Caco-2 (cell line): Measurements from ENCODE around the gene LRP1B. TPM values are rescaled to one million over a fixed set of nuclear protein-coding genes. Genes with fewer than 3 reads are reported as not detected.

Experiments used
- BruUV-seq: library from RNA; stranded (reverse); fragments of 400-500 nt; replicated peaks from 2 replicates; lab custom pipeline; 2021; lab: Mats Ljungman, UMichigan
- CTCF ChIA-PET: fragments of 300-600 bp; sonication (Branson Sonifier 250); formaldehyde crosslinking; loops from one replicate; lab custom pipeline; 2022; ENCODE audit warnings: antibody characterized with exemption; lab: Charles Lee
- POLR2A ChIA-PET: fragments of 300-600 bp; sonication (Branson Sonifier 250); formaldehyde crosslinking; loops from one replicate; lab custom pipeline; 2022; ENCODE audit warnings: antibody characterized with exemption; lab: Charles Lee
- DNase-seq, 2 experiments: peaks; one replicate each; pipeline versions ENCODE4 v3.0.0 to v3.0.0-alpha.2; 2020 to 2022
- H3K27me3 ChIP-seq: replicated peaks from 2 replicates; pipeline ENCODE4 v1.6.0; 2011; ENCODE audit warnings: low read length; ENCODE audit not compliant: control insufficient read depth, insufficient read depth
- H3K36me3 ChIP-seq: 2 replicates; pipeline ENCODE4 v1.5.1; 2011; ENCODE audit warnings: low read length; ENCODE audit not compliant: control insufficient read depth, insufficient read depth
- H3K4me1 ChIP-seq: fragments of 250-450 bp; sonication (Bioruptor Pico); 2 replicates; pipeline ENCODE4 v1.5.1; 2020; ENCODE audit warnings: mild to moderate bottlenecking
- H3K4me3 ChIP-seq: 2 replicates; pipeline ENCODE4 v1.5.1; 2011; ENCODE audit warnings: low read depth, mild to moderate bottlenecking, control low read depth, low read length
- H3K9me3 ChIP-seq: fragments of 250-450 bp; sonication (Bioruptor Pico); 2 replicates; pipeline ENCODE4 v1.5.1; 2020; ENCODE audit warnings: mild to moderate bottlenecking, moderate library complexity
- H3K27ac Mint-ChIP-seq: one replicate; pipeline ENCODE4 v1.8.0; 2022; ENCODE audit warnings: mixed read lengths; ENCODE audit not compliant: unreplicated experiment
- H3K27me3 Mint-ChIP-seq: one replicate; pipeline ENCODE4 v1.8.0; 2022; ENCODE audit warnings: mixed read lengths; ENCODE audit not compliant: insufficient read depth, unreplicated experiment
- H3K36me3 Mint-ChIP-seq: one replicate; pipeline ENCODE4 v1.8.0; 2022; ENCODE audit warnings: mild to moderate bottlenecking, mixed read lengths; ENCODE audit not compliant: insufficient read depth, unreplicated experiment
- H3K4me1 Mint-ChIP-seq: one replicate; pipeline ENCODE4 v1.8.0; 2022; ENCODE audit warnings: low read depth, mixed read lengths; ENCODE audit not compliant: unreplicated experiment
- H3K4me3 Mint-ChIP-seq: one replicate; pipeline ENCODE4 v1.8.0; 2022; ENCODE audit warnings: mild to moderate bottlenecking, moderate library complexity, mixed read lengths; ENCODE audit not compliant: unreplicated experiment
- H3K9me3 Mint-ChIP-seq: one replicate; pipeline ENCODE4 v1.8.0; 2022; ENCODE audit warnings: mixed read lengths; ENCODE audit not compliant: unreplicated experiment
- intact Hi-C: fragments of 100-400 bp; cut with micrococcal nuclease; formaldehyde crosslinking; loops from one replicate; pipeline ENCODE4 v1.10.0; 2022; ENCODE audit not compliant: unreplicated experiment
- total RNA-seq: library from RNA; stranded (reverse); gene quantifications from 2 replicates; pipeline ENCODE4 v1.2.3, GENCODE V29; 2022
- TF ChIP-seq, protein P1 (sequence below), 2 experiments: fragments of 200-600 bp in 1 of 2; IDR thresholded peaks; 1 replicate in 1 of 2; 2 replicates in 1 of 2; pipeline versions ENCODE4 v1.5.1 to v1.8.0; 2011 to 2022; ENCODE audit warnings: antibody characterized with exemption in 1 of 2, control low read depth in 1 of 2, inconsistent platforms in 1 of 2, low read depth in 1 of 2, low read length in 1 of 2, mild to moderate bottlenecking in 1 of 2, moderate library complexity in 1 of 2; ENCODE audit not compliant: insufficient read depth in 1 of 2, severe bottlenecking in 1 of 2, unreplicated experiment in 1 of 2

LRP1B gene
- total RNA-seq, 1 experiment from 2014 or later = not detected

DNA sequence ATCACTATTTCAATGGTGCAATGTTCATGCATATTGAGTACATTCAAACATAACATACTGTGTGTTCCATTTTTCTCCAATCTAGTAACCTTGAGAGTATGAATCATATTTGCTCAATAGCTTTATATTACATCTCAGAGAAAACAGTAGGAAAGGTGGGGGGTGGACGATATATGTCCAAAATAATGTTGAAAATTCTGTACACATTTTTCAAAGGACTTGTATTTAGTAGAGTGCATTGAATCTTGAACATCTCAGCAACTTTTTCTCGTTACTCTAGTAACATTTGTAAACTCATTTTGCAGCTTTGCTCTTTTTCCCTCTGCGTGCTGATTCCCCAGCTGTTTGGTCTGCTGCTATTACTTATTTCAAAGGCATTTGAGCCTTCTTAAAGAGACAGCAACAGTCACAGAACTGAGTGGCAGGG lies 1487.0 kb downstream of the LRP1B start:
- no TSS peak for BruUV-seq
- no peaks in the 10 kb centered on the region for H3K9me3 Mint-ChIP-seq
- intact Hi-C loops = no loop called here
- TF ChIP-seq, protein P1, sequence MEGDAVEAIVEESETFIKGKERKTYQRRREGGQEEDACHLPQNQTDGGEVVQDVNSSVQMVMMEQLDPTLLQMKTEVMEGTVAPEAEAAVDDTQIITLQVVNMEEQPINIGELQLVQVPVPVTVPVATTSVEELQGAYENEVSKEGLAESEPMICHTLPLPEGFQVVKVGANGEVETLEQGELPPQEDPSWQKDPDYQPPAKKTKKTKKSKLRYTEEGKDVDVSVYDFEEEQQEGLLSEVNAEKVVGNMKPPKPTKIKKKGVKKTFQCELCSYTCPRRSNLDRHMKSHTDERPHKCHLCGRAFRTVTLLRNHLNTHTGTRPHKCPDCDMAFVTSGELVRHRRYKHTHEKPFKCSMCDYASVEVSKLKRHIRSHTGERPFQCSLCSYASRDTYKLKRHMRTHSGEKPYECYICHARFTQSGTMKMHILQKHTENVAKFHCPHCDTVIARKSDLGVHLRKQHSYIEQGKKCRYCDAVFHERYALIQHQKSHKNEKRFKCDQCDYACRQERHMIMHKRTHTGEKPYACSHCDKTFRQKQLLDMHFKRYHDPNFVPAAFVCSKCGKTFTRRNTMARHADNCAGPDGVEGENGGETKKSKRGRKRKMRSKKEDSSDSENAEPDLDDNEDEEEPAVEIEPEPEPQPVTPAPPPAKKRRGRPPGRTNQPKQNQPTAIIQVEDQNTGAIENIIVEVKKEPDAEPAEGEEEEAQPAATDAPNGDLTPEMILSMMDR (IDR thresholded peaks at IDR 0.05; ENCODE audit: insufficient read depth in 1 of 2, low read depth in 1 of 2, low read length in 1 of 2, severe bottlenecking in 1 of 2, unreplicated experiment in 1 of 2) = no peak
- no peak overlapping the region for H3K4me3 ChIP-seq
- POLR2A ChIA-PET = no interaction called here
- no peaks in the 10 kb centered on the region for H3K36me3 Mint-ChIP-seq
- no peaks in the 10 kb centered on the region for H3K36me3 ChIP-seq
- DNase-seq = no peak
- no peaks in the 10 kb centered on the region for H3K9me3 ChIP-seq
- H3K27me3 Mint-ChIP-seq = no peaks in the 10 kb centered on the region
- no peak overlapping the region for H3K4me3 Mint-ChIP-seq
- H3K27ac Mint-ChIP-seq = no peak overlapping the region
- H3K27me3 ChIP-seq = no peaks in the 10 kb centered on the region
- CTCF ChIA-PET = interaction anchor here (0.7 kb wide), 1 partner anchor 450 kb away, joined by 3 read pairs; no protein-coding TSS in a partner anchor
- H3K4me1 Mint-ChIP-seq = no peaks in the 10 kb centered on the region
- H3K4me1 ChIP-seq = no peaks in the 10 kb centered on the region; the same call in 1 of the 2 replicates

DNA sequence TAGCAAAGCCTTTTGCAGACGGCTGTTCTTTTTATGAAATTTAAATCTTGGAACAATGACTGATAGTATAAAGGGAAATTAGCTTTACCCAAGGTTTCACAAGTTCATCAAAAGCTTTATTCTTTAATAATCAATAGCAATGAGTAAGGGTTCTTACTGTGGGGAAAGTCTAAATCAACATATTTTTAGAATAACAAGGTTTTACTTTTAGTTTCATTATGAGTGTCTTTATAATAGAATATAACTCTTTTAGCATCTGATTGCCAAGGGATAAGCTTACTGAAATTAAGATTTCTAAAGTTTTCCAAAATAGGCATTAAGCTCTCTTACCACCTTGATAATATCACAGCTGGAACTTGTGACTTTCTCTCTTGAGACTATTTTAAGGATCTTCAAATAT lies 1489.7 kb downstream of the LRP1B start:
- Mint-ChIP-seq H3K36me3 (no peaks in the 10 kb centered on the region), H3K27me3 (no peaks in the 10 kb centered on the region), H3K4me3 (no peak overlapping the region), H3K27ac (no peak overlapping the region), H3K9me3 (no peaks in the 10 kb centered on the region), H3K4me1 (no peaks in the 10 kb centered on the region)
- H3K9me3 ChIP-seq = no peaks in the 10 kb centered on the region
- intact Hi-C loops = no loop called here
- no peaks in the 10 kb centered on the region for H3K4me1 ChIP-seq
- H3K36me3 ChIP-seq = no peaks in the 10 kb centered on the region
- BruUV-seq = no TSS peak
- H3K27me3 ChIP-seq = no peaks in the 10 kb centered on the region
- CTCF ChIA-PET = no interaction called here
- H3K4me3 ChIP-seq = no peak overlapping the region
- TF ChIP-seq, protein P1 (IDR thresholded peaks at IDR 0.05; ENCODE audit: insufficient read depth in 1 of 2, low read depth in 1 of 2, low read length in 1 of 2, severe bottlenecking in 1 of 2, unreplicated experiment in 1 of 2) = no peak
- POLR2A ChIA-PET = no interaction called here
- DNase-seq = no peak

DNA sequence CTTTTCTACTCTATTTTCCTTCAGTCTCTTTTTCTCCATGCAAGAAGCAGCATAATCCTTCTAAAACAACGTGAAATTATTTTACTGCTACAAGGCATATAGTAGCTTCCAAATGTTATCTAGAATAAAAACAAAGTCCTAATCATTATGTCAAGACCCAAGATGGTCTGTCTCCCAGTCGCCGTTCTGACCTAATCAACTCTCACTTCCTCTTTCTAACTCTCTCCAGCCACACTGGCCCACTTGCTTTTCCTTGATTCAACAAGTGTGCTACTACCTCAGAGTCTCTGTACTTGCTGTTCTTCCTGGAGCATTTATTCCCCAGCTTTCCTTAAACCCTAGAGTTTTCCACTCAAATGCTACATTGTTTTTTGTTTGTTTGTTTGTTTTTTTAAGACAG lies 1491.2 kb downstream of the LRP1B start:
- no peaks in the 10 kb centered on the region for H3K4me1 ChIP-seq
- CTCF ChIA-PET = no interaction called here
- POLR2A ChIA-PET = no interaction called here
- Mint-ChIP-seq H3K4me3 (no peak overlapping the region), H3K4me1 (no peaks in the 10 kb centered on the region), H3K9me3 (no peaks in the 10 kb centered on the region), H3K27ac (no peak overlapping the region), H3K36me3 (no peaks in the 10 kb centered on the region), H3K27me3 (no peaks in the 10 kb centered on the region)
- H3K4me3 ChIP-seq = no peak overlapping the region
- H3K27me3 ChIP-seq = no peaks in the 10 kb centered on the region
- intact Hi-C loops = no loop called here
- BruUV-seq = no TSS peak
- no peaks in the 10 kb centered on the region for H3K36me3 ChIP-seq
- H3K9me3 ChIP-seq = no peaks in the 10 kb centered on the region
- no peak for DNase-seq
- TF ChIP-seq, protein P1 (IDR thresholded peaks at IDR 0.05; ENCODE audit: insufficient read depth in 1 of 2, low read depth in 1 of 2, low read length in 1 of 2, severe bottlenecking in 1 of 2, unreplicated experiment in 1 of 2) = no peak
